OCI-LY3 (cell line): Measurements from ENCODE around the gene CCDC141.
"Not testable (repeated sequence)": the region's sequence is repeated elsewhere in the genome, so short reads cannot be mapped to it uniquely, and the experiment has no call there.

Experiments used
- H2AFZ ChIP-seq: fragments of 200-600, 300-600 bp; shearing (Covaris generic); 2 replicates; pipeline ENCODE4 v1.6.0; 2014; ENCODE audit warnings: antibody characterized with exemption, low read depth, low read length
- H3K27ac ChIP-seq: fragments of 200-600, 300-600 bp; sonication (generic); 2 replicates; pipeline ENCODE4 v1.5.1; 2014; ENCODE audit warnings: mild to moderate bottlenecking, low read length, moderate library complexity, mixed read lengths
- H3K27me3 ChIP-seq: fragments of 200-600, 300-600 bp; sonication (generic); 2 replicates; pipeline ENCODE4 v1.6.1; 2014; ENCODE audit warnings: low read depth, low read length, mixed read lengths
- H3K36me3 ChIP-seq: fragments of 200-600, 300-600 bp; sonication (generic); replicated peaks from 2 replicates; pipeline ENCODE3; 2014; ENCODE audit warnings: low read depth, low read length, mixed read lengths
- H3K4me1 ChIP-seq: fragments of 300-600, 200-600 bp; sonication (generic); 2 replicates; pipeline ENCODE4 v1.6.1; 2014; ENCODE audit warnings: low read length, mixed read lengths
- H3K4me2 ChIP-seq: fragments of 200-600, 300-600 bp; sonication (generic); 2 replicates; pipeline ENCODE4 v1.6.1; 2014; ENCODE audit warnings: low read length, mixed read lengths
- H3K4me3 ChIP-seq: fragments of 300-600, 200-600 bp; sonication (generic); 2 replicates; pipeline ENCODE4 v1.5.1; 2014; ENCODE audit warnings: antibody characterized with exemption, mild to moderate bottlenecking, low read length, moderate library complexity
- H3K79me2 ChIP-seq: fragments of 300-600, 200-600 bp; shearing (Covaris generic); 2 replicates; pipeline ENCODE4 v1.6.1; 2014; ENCODE audit warnings: mild to moderate bottlenecking, low read length, mixed read lengths
- H3K9ac ChIP-seq: fragments of 300-600, 200-600 bp; shearing (Covaris generic); 2 replicates; pipeline ENCODE4 v1.6.0; 2014; ENCODE audit warnings: mild to moderate bottlenecking, low read length, moderate library complexity
- H3K9me3 ChIP-seq: fragments of 200-600, 300-600 bp; shearing (Covaris generic); 2 replicates; pipeline ENCODE4 v1.6.1; 2014; ENCODE audit warnings: low read length, mixed read lengths; ENCODE audit not compliant: insufficient read depth
- H4K20me1 ChIP-seq: fragments of 200-600, 300-600 bp; sonication (generic); 2 replicates; pipeline ENCODE4 v1.6.1; 2016; ENCODE audit warnings: low read length, mixed read lengths; ENCODE audit not compliant: insufficient read depth
- CTCF ChIP-seq: fragments of 200-600, 300-600 bp; sonication (generic); IDR thresholded peaks from 2 replicates; pipeline ENCODE4 v1.5.1; 2014; ENCODE audit warnings: antibody characterized with exemption, low read length, low read depth
- EZH2phosphoT487 ChIP-seq: fragments of 200-600 bp; shearing (Covaris generic); IDR thresholded peaks from 2 replicates; pipeline ENCODE4 v1.6.1; 2018; ENCODE audit warnings: antibody characterized with exemption, mixed run types, low read depth

The CCDC141 gene

GRCh38 chr2:178997067-178997466 is 52.9 kb downstream of the CCDC141 start:
- Histone ChIP-seq H4K20me1 (no peaks in the 10 kb centered on the region), H3K4me3 (no peak overlapping the region), H3K4me2 (no peak overlapping the region), H3K27ac (no peak overlapping the region), H3K9ac (no peak overlapping the region), H3K9me3 (no peaks in the 10 kb centered on the region), H3K4me1 (peaks cover 13% of the 10 kb centered on the region), H3K79me2 (no peaks in the 10 kb centered on the region), H2AFZ (no peak overlapping the region), H3K27me3 (no peaks in the 10 kb centered on the region), H3K36me3 (no peaks in the 10 kb centered on the region)
- no peak for TF ChIP-seq EZH2phosphoT487
- TF ChIP-seq CTCF, result no peak

GRCh38 chr2:178994264-178994663 is 55.7 kb downstream of the CCDC141 start:
- Histone ChIP-seq H3K36me3 (no peaks in the 10 kb centered on the region), H3K27me3 (no peaks in the 10 kb centered on the region), H3K4me1 (peaks cover 26% of the 10 kb centered on the region), H3K9me3 (no peaks in the 10 kb centered on the region), H3K27ac (no peak overlapping the region), H3K79me2 (no peaks in the 10 kb centered on the region), H3K4me3 (no peak overlapping the region), H2AFZ (no peak overlapping the region), H3K9ac (no peak overlapping the region), H3K4me2 (no peak overlapping the region), H4K20me1 (no peaks in the 10 kb centered on the region)
- TF ChIP-seq CTCF (no peak), EZH2phosphoT487 (no peak)

GRCh38 chr2:178993788-178994187 is 56.1 kb downstream of the CCDC141 start:
- H3K27me3 ChIP-seq, result no peaks in the 10 kb centered on the region
- no peak for TF ChIP-seq EZH2phosphoT487
- H3K27ac ChIP-seq, result no peak overlapping the region
- H2AFZ ChIP-seq, result no peak overlapping the region
- H3K4me2 ChIP-seq, result no peak overlapping the region
- H3K9ac ChIP-seq, result no peak overlapping the region
- H3K79me2 ChIP-seq, result no peaks in the 10 kb centered on the region
- peaks cover 24% of the 10 kb centered on the region for H3K4me1 ChIP-seq
- no peaks in the 10 kb centered on the region for H3K9me3 ChIP-seq
- H3K4me3 ChIP-seq, result no peak overlapping the region
- no peaks in the 10 kb centered on the region for H3K36me3 ChIP-seq
- no peaks in the 10 kb centered on the region for H4K20me1 ChIP-seq

GRCh38 chr2:178992719-178993118 is 57.2 kb downstream of the CCDC141 start:
- not testable (repeated sequence) for H3K27me3 ChIP-seq

More at GRCh38 chr2:178992719-178993118, 57.2 kb downstream of the CCDC141 start:
- H3K79me2 ChIP-seq, H3K9me3 ChIP-seq, H3K9ac ChIP-seq, H3K27ac ChIP-seq, H4K20me1 ChIP-seq, H3K36me3 ChIP-seq: not testable (repeated sequence)
- TF ChIP-seq CTCF, result peak; percentile 53
- peaks cover 17% of the 10 kb centered on the region for H3K4me1 ChIP-seq
- peak overlapping the region; percentile 27 for H3K4me3 ChIP-seq
- peak overlapping the region; percentile 56 for H3K4me2 ChIP-seq
- peak overlapping the region; percentile 58; the same call in 1 of the 2 replicates for H2AFZ ChIP-seq
